GM21515 (cell line): ENCODE results near the gene SIAH3.

ENCODE experiments used
- ATAC-seq: cut with Tn5 transposase; IDR thresholded peaks from one replicate; pipeline ENCODE4 v1.9.1; 2021; ENCODE audit not compliant: unreplicated experiment

The SIAH3 gene

GRCh38 chr13:45748941-45749759, 102.4 kb downstream of the SIAH3 start:
- no peak for ATAC-seq

GRCh38 chr13:45747071-45747470, 104.5 kb downstream of the SIAH3 start:
- ATAC-seq = no peak

- ATAC-seq = no peak
These were observed 106.6 kb downstream of the SIAH3 start for GRCh38 chr13:45744979-45745378.

- no peak for ATAC-seq
These were observed 108.6 kb downstream of the SIAH3 start for GRCh38 chr13:45742985-45743384.

GRCh38 chr13:45737571-45738017, 114.0 kb downstream of the SIAH3 start:
- no peak for ATAC-seq

DNA sequence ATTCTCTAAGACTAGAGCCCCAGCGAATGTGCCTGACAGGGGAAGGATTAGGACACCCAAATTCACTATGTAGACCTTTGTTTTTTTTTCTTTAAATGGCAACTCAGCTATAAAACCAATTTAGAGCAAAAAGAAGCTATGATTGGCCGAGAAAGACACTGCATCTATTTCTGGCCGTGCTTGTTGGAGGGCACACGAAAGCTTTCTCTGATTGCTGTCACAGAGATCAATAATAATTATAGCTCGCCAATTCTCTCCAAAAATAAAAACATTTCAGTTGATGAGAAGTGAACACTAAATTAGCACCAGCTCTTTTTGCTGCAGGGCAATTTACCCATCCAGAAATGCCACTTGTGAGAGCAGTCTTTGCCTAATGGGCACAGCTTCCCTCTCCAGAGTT, 118.2 kb downstream of the SIAH3 start:
- no peak for ATAC-seq

GRCh38 chr13:45732916-45733315, 118.6 kb downstream of the SIAH3 start:
- ATAC-seq = no peak

GRCh38 chr13:45731455-45731854, 120.1 kb downstream of the SIAH3 start:
- no peak for ATAC-seq

DNA sequence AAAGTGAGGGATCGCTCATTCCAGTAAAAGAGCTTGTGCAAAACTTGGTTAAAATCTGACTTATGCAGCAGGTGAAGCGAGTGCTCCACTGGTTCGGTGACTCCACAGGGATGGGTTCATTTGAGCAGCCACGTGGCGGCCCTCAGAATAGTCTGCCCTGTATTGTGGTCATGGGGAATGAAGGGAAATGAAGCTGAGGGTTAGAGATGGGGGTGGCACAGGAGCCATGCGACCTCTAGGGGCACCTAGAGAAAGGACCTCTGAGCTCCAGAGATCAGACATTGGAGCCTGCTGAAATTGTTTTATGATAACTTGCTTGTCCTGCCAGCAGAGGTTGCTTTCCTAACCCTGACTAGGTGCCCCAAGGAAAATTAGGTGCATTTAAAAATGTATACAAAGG, 122.8 kb downstream of the SIAH3 start:
- no peak for ATAC-seq
